ENCODE data around the gene CAPG. TPM values are rescaled to one million over a fixed set of nuclear protein-coding genes. Genes with fewer than 3 reads are reported as not detected.

Gene CAPG
- total and polyA plus RNA-seq, 9 of the 15 experiments (the other 6 are each of a cell fraction or from before 2014, with no cell fraction given): 10.6 to 90.4 (median 56.0) TPM

- H3K9me1 ChIP-seq (ENCODE audit: control insufficient read depth, insufficient read depth, low read length): peaks cover 3% of the 10 kb centered on the region
- H3K9ac ChIP-seq (ENCODE audit: insufficient read depth in 1 of 2, low read depth in 2 of 2, low read length in 2 of 2): peak overlapping the region; percentile 68 to 84; a peak in 3 of 4 replicates
- H3K36me3 ChIP-seq (ENCODE audit: control insufficient read depth, insufficient read depth, low read length): no peaks in the 10 kb centered on the region
- ChIA-PET POLR2A (interaction anchor here (0.6 to 63.9 kb wide), 13 partner anchors 7 to 198 kb away, joined by 3 to 1576 read pairs (median 3); partner anchors contain the start of genes C2orf68, GGCX and MAT2A), CTCF (ENCODE audit: low intra/inter-chr PET ratio) (no interaction called here)
- H3K4me1 ChIP-seq (replicated peaks in 1 of 2; ENCODE audit: control insufficient read depth in 2 of 2, insufficient read depth in 2 of 2, low read length in 2 of 2): peaks cover 56 to 67% of the 10 kb centered on the region in 2 experiments
- H3K79me2 ChIP-seq (ENCODE audit: control insufficient read depth, insufficient read depth, low read length): peaks cover 3% of the 10 kb centered on the region; the same call in 2 of the 3 replicates
- no peaks in the 10 kb centered on the region for H3K9me3 ChIP-seq (replicated peaks; ENCODE audit: control insufficient read depth, insufficient read depth, low read depth, low read length)
- no peak for FAIRE-seq
- H3K4me2 ChIP-seq (ENCODE audit: insufficient read depth, low read length): peak overlapping the region; percentile 79
- peak overlapping the region; percentile 93 for H2AFZ ChIP-seq (ENCODE audit: low read depth, low read length)
- ATAC-seq: peak; percentile 69
- intact Hi-C loops (cut with micrococcal nuclease) (loop anchor here (10.0 kb wide), 1 partner anchor 691 kb away; the partner anchor contains the start of genes POLR1A and PTCD3), in situ Hi-C loops (cut with MboI) (no loop called here)
- H4K20me1 ChIP-seq (replicated peaks; ENCODE audit: control insufficient read depth, insufficient read depth, low read length): no peaks in the 10 kb centered on the region
- peak overlapping the region; percentile 68 for H3K27ac ChIP-seq (ENCODE audit: extremely low read depth, low read depth, low read length)
- H3K4me3 ChIP-seq: peak overlapping the region; percentile 36
- no peaks in the 10 kb centered on the region for H3K27me3 ChIP-seq (ENCODE audit: control insufficient read depth in 2 of 2, insufficient read depth in 2 of 2, low read length in 2 of 2)
- 9% methylated on average over 32 of the region's 44 CpGs for WGBS (ENCODE audit: insufficient coverage, low coverage, missing lambda C conversion rate)
- DNase-seq (ENCODE audit: extremely low read depth in 1 of 4, low spot score in 3 of 4): peak; percentile 77 to 90 (median 86)
- BruUV-seq (replicated peaks): no TSS peak
- TF ChIP-seq ZBTB17 (CRISPR knock-in tag; IDR thresholded peaks at IDR 0.05): 0 out of 2 replicates have a peak, but pooled peaks have one; percentile 66
- 0 out of 2 replicates have a peak, but pooled peaks have one; percentile 10 for TF ChIP-seq NFIC (IDR thresholded peaks at IDR 0.05)
- peak; percentile 24; the same call in 1 of the 2 replicates for TF ChIP-seq CTBP1 (IDR thresholded peaks at IDR 0.05; ENCODE audit: borderline replicate concordance)
- no peak for TF ChIP-seq ZNF609 (CRISPR knock-in tag; IDR thresholded peaks at IDR 0.05; ENCODE audit: borderline replicate concordance)
- peak; percentile 31 for TF ChIP-seq ZFX (CRISPR knock-in tag; IDR thresholded peaks at IDR 0.05)
- peak; percentile 31; the same call in 1 of the 2 replicates for TF ChIP-seq SP1 (CRISPR knock-in tag; IDR thresholded peaks at IDR 0.05)
- no peak for TF ChIP-seq CHAMP1 (IDR thresholded peaks at IDR 0.05)
- peak; percentile 84 to 85; a peak in 3 of 4 replicates for TF ChIP-seq MAZ (CRISPR knock-in tag; conservative IDR thresholded peaks at IDR 0.05 in 1 of 2, IDR thresholded peaks at IDR 0.05 in 1 of 2)
- TF ChIP-seq ELF2 (CRISPR knock-in tag; IDR thresholded peaks at IDR 0.05): no peak
- peak; percentile 29; the same call in 1 of the 2 replicates for TF ChIP-seq SMARCE1 (IDR thresholded peaks at IDR 0.05)
- TF ChIP-seq ZKSCAN1 (IDR thresholded peaks at IDR 0.05; ENCODE audit: low read depth, low read length): peak; percentile 98
- TF ChIP-seq LCOR (CRISPR knock-in tag; IDR thresholded peaks at IDR 0.05): 0 out of 2 replicates have a peak, but pooled peaks have one; percentile 11
Observed at GRCh38 chr2:85413592-85414420, 3.6 kb upstream of the CAPG start.
